Measurements from ENCODE around the gene WDR37. TPM values are rescaled to one million over a fixed set of nuclear protein-coding genes. Genes with fewer than 3 reads are reported as not detected.

The WDR37 gene
- total RNA-seq, 2 experiments from 2014 or later: 17.2 to 17.9 TPM

- H3K27me3 Mint-ChIP-seq: peaks cover 2% of the 10 kb centered on the region
- no peaks in the 10 kb centered on the region for H3K36me3 Mint-ChIP-seq (ENCODE audit: low read depth)
- intact Hi-C loops (cut with micrococcal nuclease): no loop called here
- H3K27ac Mint-ChIP-seq: no peak overlapping the region
- no peak overlapping the region for H3K4me3 Mint-ChIP-seq
- H3K4me1 Mint-ChIP-seq (ENCODE audit: low read depth): peaks cover 4% of the 10 kb centered on the region
- ChIA-PET POLR2A (no interaction called here), CTCF (no interaction called here)
- no peak for TF ChIP-seq CTCF (IDR thresholded peaks at IDR 0.05)
- ATAC-seq (no peak), DNase-seq (no peak)
- peaks cover 15% of the 10 kb centered on the region for H3K9me3 Mint-ChIP-seq
Observed at GRCh38 chr10:1138529-1138928, 82.3 kb downstream of the WDR37 start.

- no peak for TF ChIP-seq CTCF (IDR thresholded peaks at IDR 0.05)
- ATAC-seq (no peak), DNase-seq (no peak)
- Mint-ChIP-seq H3K36me3 (ENCODE audit: low read depth) (no peaks in the 10 kb centered on the region), H3K9me3 (peaks cover 23% of the 10 kb centered on the region), H3K27me3 (peaks cover 5% of the 10 kb centered on the region), H3K4me3 (no peak overlapping the region), H3K4me1 (ENCODE audit: low read depth) (no peaks in the 10 kb centered on the region), H3K27ac (no peak overlapping the region)
- ChIA-PET CTCF (interaction anchor here (1.5 kb wide), 1 partner anchor 31 kb away, joined by 4 read pairs; no protein-coding TSS in a partner anchor), POLR2A (no interaction called here)
- intact Hi-C loops (cut with micrococcal nuclease): no loop called here
Observed at GRCh38 chr10:1141261-1141660, 85.1 kb downstream of the WDR37 start.

- no peak for DNase-seq
- Mint-ChIP-seq H3K27me3 (peaks cover 5% of the 10 kb centered on the region), H3K9me3 (peaks cover 24% of the 10 kb centered on the region), H3K36me3 (ENCODE audit: low read depth) (no peaks in the 10 kb centered on the region), H3K4me1 (ENCODE audit: low read depth) (no peaks in the 10 kb centered on the region), H3K4me3 (no peak overlapping the region), H3K27ac (no peak overlapping the region)
- ATAC-seq: no peak
- no peak for TF ChIP-seq CTCF (IDR thresholded peaks at IDR 0.05)
- ChIA-PET POLR2A (no interaction called here), CTCF (interaction anchor here (1.5 kb wide), 1 partner anchor 31 kb away, joined by 4 read pairs; no protein-coding TSS in a partner anchor)
- intact Hi-C loops (cut with micrococcal nuclease): no loop called here
Observed at GRCh38 chr10:1141701-1142100, 85.5 kb downstream of the WDR37 start.

- peak; percentile 52 for DNase-seq
- Mint-ChIP-seq H3K27ac (no peak overlapping the region), H3K4me3 (no peak overlapping the region), H3K9me3 (peaks cover 30% of the 10 kb centered on the region), H3K36me3 (ENCODE audit: low read depth) (no peaks in the 10 kb centered on the region), H3K27me3 (peaks cover 5% of the 10 kb centered on the region), H3K4me1 (ENCODE audit: low read depth) (no peaks in the 10 kb centered on the region)
- POLR2A ChIA-PET: no interaction called here
- peak; percentile 36 for TF ChIP-seq CTCF (IDR thresholded peaks at IDR 0.05)
- intact Hi-C loops (cut with micrococcal nuclease): no loop called here
- peak; percentile 53 for ATAC-seq
- CTCF ChIA-PET: interaction anchor here (1.5 kb wide), 1 partner anchor 32 kb away, joined by 4 read pairs; no protein-coding TSS in a partner anchor
Observed at GRCh38 chr10:1142596-1142995, 86.4 kb downstream of the WDR37 start.

- no peak for TF ChIP-seq CTCF (IDR thresholded peaks at IDR 0.05)
- H3K4me1 Mint-ChIP-seq (ENCODE audit: low read depth): peaks cover 12% of the 10 kb centered on the region
- peaks cover 6% of the 10 kb centered on the region for H3K27me3 Mint-ChIP-seq
- H3K27ac Mint-ChIP-seq: no peak overlapping the region
- no peak overlapping the region for H3K4me3 Mint-ChIP-seq
- CTCF ChIA-PET: no interaction called here
- no peak for ATAC-seq
- DNase-seq: no peak
- POLR2A ChIA-PET: no interaction called here
- intact Hi-C loops (cut with micrococcal nuclease): no loop called here
- no peaks in the 10 kb centered on the region for H3K36me3 Mint-ChIP-seq (ENCODE audit: low read depth)
- peaks cover 15% of the 10 kb centered on the region for H3K9me3 Mint-ChIP-seq
Observed at GRCh38 chr10:1147810-1148209, 91.6 kb downstream of the WDR37 start.
